HEK293T (cell line): ENCODE results near the gene BGLAP.

Experiments
- CTCF ChIA-PET: fragments of 350-600 bp; formaldehyde crosslinking; extraction: SDS; loops from one replicate; lab custom pipeline; 2021; ENCODE audit warnings: antibody characterized with exemption, inconsistent platforms; lab: Yijun Ruan, JAX
- POLR2A ChIA-PET: fragments of 350-600 bp; formaldehyde crosslinking; extraction: SDS; loops from one replicate; lab custom pipeline; 2020; ENCODE audit warnings: antibody characterized with exemption, inconsistent platforms; lab: Yijun Ruan, JAX
- DNase-seq: peaks from one replicate; pipeline ENCODE4 v3.0.0; 2012; ENCODE audit warnings: mixed read lengths; ENCODE audit errors: extremely low spot score
- ARNT ChIP-seq: fragments of 450-650 bp; IDR thresholded peaks from 2 replicates; pipeline ENCODE4 v1.6.1; 2017; ENCODE audit warnings: mild to moderate bottlenecking
- BHLHE40 ChIP-seq: fragments of 450-650 bp; IDR thresholded peaks from 2 replicates; pipeline ENCODE4 v1.6.1; 2016; ENCODE audit warnings: mild to moderate bottlenecking, moderate library complexity, borderline replicate concordance
- CTBP1 ChIP-seq: fragments of 450-650 bp; IDR thresholded peaks from 2 replicates; pipeline ENCODE4 v1.6.1; 2016; ENCODE audit warnings: borderline replicate concordance
- ELF4 ChIP-seq: fragments of 450-650 bp; IDR thresholded peaks from 2 replicates; pipeline ENCODE4 v1.6.1; 2017; ENCODE audit warnings: antibody characterized with exemption
- FOXA1 ChIP-seq: fragments of 450-650 bp; IDR thresholded peaks from 2 replicates; pipeline ENCODE4 v1.6.1; 2016; ENCODE audit warnings: mild to moderate bottlenecking
- FOXK2 ChIP-seq: fragments of 450-650 bp; IDR thresholded peaks from 2 replicates; pipeline ENCODE4 v1.6.1; 2016; ENCODE audit warnings: mild to moderate bottlenecking
- FOXM1 ChIP-seq: fragments of 450-650 bp; IDR thresholded peaks from 2 replicates; pipeline ENCODE4 v1.6.1; 2017; ENCODE audit warnings: mild to moderate bottlenecking, borderline replicate concordance
- HDGF ChIP-seq: fragments of 450-650 bp; IDR thresholded peaks from 2 replicates; pipeline ENCODE4 v1.6.1; 2017; ENCODE audit warnings: antibody characterized with exemption, borderline replicate concordance
- L3MBTL2 ChIP-seq: fragments of 450-650 bp; conservative IDR thresholded peaks from 2 replicates; pipeline ENCODE4 v1.6.1; 2016; ENCODE audit warnings: mild to moderate bottlenecking
- LEF1 ChIP-seq: fragments of 450-650 bp; IDR thresholded peaks from 2 replicates; pipeline ENCODE4 v1.6.1; 2017; ENCODE audit warnings: mild to moderate bottlenecking, borderline replicate concordance
- NFRKB ChIP-seq: fragments of 450-650 bp; IDR thresholded peaks from 2 replicates; pipeline ENCODE4 v1.6.1; 2016; ENCODE audit warnings: mild to moderate bottlenecking, moderate library complexity
- PKNOX1 ChIP-seq: fragments of 450-650 bp; IDR thresholded peaks from 2 replicates; pipeline ENCODE4 v1.6.1; 2016
- SP1 ChIP-seq: fragments of 450-650 bp; IDR thresholded peaks from 2 replicates; pipeline ENCODE4 v1.6.1; 2017
- SUZ12 ChIP-seq: fragments of 450-650 bp; IDR thresholded peaks from 2 replicates; pipeline ENCODE4 v1.6.1; 2016; ENCODE audit warnings: mild to moderate bottlenecking
- TARDBP ChIP-seq: fragments of 450-650 bp; IDR thresholded peaks from 2 replicates; pipeline ENCODE4 v1.6.1; 2016
- ZNF384 ChIP-seq: fragments of 450-650 bp; IDR thresholded peaks from 2 replicates; pipeline ENCODE4 v1.6.1; 2016

Gene BGLAP

GRCh38 chr1:156244126-156244525 lies 2.1 kb downstream of the BGLAP start:
- no peak for DNase-seq
- ChIA-PET POLR2A (no interaction called here), CTCF (interaction anchor here (0.6 kb wide), 1 partner anchor 31 kb away, joined by 5 read pairs; the partner anchor contains the start of gene PMF1)
- TF ChIP-seq HDGF, result no peak
- TF ChIP-seq FOXK2, result no peak
- TF ChIP-seq ELF4, result no peak
- TF ChIP-seq SUZ12, result no peak
- TF ChIP-seq SP1, result no peak
- TF ChIP-seq TARDBP, result no peak

- no peak for DNase-seq
- ChIA-PET POLR2A (no interaction called here), CTCF (interaction anchor here (0.6 kb wide), 1 partner anchor 32 kb away, joined by 5 read pairs; the partner anchor contains the start of gene PMF1)
- TF ChIP-seq SUZ12 (no peak), FOXA1 (no peak), L3MBTL2 (no peak), FOXM1 (no peak), PKNOX1 (no peak), NFRKB (no peak), SP1 (no peak), LEF1 (no peak), HDGF (no peak), CTBP1 (no peak), BHLHE40 (no peak), FOXK2 (no peak)
Observed at GRCh38 chr1:156244712-156245111, 2.7 kb downstream of the BGLAP start.

GRCh38 chr1:156245451-156246232 lies 3.7 kb downstream of the BGLAP start:
- ChIA-PET POLR2A (interaction anchor here (1.0 to 1.2 kb wide), 3 partner anchors 22 to 37 kb away, joined by 3 to 5 read pairs (median 4); partner anchors contain the start of gene SMG5), CTCF (interaction anchor here (1.9 kb wide), 1 partner anchor 21 kb away, joined by 7 read pairs; no protein-coding TSS in a partner anchor)
- TF ChIP-seq ELF4 (no peak), ZNF384 (no peak), ARNT (no peak), TARDBP (no peak), NFRKB (no peak), L3MBTL2 (no peak), HDGF (no peak), FOXA1 (no peak), FOXK2 (no peak), LEF1 (no peak), SP1 (no peak)
- DNase-seq, result no peak

GRCh38 chr1:156246241-156246780 lies 4.3 kb downstream of the BGLAP start:
- DNase-seq, result no peak
- TF ChIP-seq FOXK2 (no peak), SUZ12 (no peak), ARNT (no peak), SP1 (no peak), FOXA1 (no peak), NFRKB (no peak), PKNOX1 (no peak), FOXM1 (no peak), BHLHE40 (no peak), CTBP1 (no peak), TARDBP (no peak), ZNF384 (no peak), HDGF (no peak), LEF1 (no peak), ELF4 (no peak)
- ChIA-PET POLR2A (interaction anchor here (1.0 to 1.2 kb wide), 3 partner anchors 22 to 36 kb away, joined by 3 to 5 read pairs (median 4); partner anchors contain the start of gene SMG5), CTCF (interaction anchor here (1.9 kb wide), 1 partner anchor 21 kb away, joined by 7 read pairs; no protein-coding TSS in a partner anchor)

- no peak for DNase-seq
- no peak for TF ChIP-seq CTBP1
- POLR2A ChIA-PET, result interaction anchor here (1.0 to 1.2 kb wide), 2 partner anchors 21 to 35 kb away, joined by 3 to 5 read pairs; partner anchors contain the start of gene SMG5
- CTCF ChIA-PET, result interaction anchor here (1.9 kb wide), 1 partner anchor 22 kb away, joined by 7 read pairs; no protein-coding TSS in a partner anchor
Observed at GRCh38 chr1:156246781-156247459, 4.9 kb downstream of the BGLAP start.
